GM12875 (cell line): ENCODE results near the gene EPC2.

Experiments used
- H3K4me3 ChIP-seq: one replicate; pipeline ENCODE4 v1.5.1; 2011; ENCODE audit warnings: low read depth, low read length, control low read depth
- CTCF ChIP-seq: IDR thresholded peaks from 2 replicates; pipeline ENCODE4 v1.5.1; 2011; ENCODE audit warnings: low read depth, mild to moderate bottlenecking, control low read depth, inconsistent platforms, low read length, moderate library complexity, borderline replicate concordance; ENCODE audit not compliant: insufficient read depth

The EPC2 gene

GRCh38 chr2:148719195-148719749 lies 74.7 kb downstream of the EPC2 start:
- no peak overlapping the region for H3K4me3 ChIP-seq
- TF ChIP-seq CTCF = no peak

DNA sequence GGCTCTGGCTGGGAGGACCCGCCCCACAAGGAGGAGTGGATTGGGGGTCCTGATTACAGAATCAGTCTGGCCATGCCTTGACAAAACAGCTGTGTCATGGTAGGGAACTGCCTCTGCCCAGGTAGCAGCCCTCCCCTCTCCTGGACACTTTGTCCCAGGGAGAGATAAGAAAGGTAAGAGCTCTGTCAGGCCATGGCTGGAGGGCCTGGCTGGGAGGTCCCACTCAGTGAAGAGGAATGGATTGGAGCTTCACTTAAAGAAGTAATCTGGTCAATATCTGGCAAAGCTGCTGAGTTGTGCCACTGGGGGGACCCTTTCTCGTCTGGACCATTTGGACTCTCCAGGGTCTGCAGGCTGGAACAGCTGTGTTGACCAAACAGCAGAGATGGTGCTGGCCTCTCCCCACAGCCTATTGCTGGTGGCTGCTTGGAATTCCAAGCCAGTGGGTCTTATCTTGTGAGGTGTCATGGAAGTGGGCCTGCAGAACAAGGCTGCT lies 75.4 kb downstream of the EPC2 start:
- H3K4me3 ChIP-seq = no peak overlapping the region
- no peak for TF ChIP-seq CTCF

DNA sequence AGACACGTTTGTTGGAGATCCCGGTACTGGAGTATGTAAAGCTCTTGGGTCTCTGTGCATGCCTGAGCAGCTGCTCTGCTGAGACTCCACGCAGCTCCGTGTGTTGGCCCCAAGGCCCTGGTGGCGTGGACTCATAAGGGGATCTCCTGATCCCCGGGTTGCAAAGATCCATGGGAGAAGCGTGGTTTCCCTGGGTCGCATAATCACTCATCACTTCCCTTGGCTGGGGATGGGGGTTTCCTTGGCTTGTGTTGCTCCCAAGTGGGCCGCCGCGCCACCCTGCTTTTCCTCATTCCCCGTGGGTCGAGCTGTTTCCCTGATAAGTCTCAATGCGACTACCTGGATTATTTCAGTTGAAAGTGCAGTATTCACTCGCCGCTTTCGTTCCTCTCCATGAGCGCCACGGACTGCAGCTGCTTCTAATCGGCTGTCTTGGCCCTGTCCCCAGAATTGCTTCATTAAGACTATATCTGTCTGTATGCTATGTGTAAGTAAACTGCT lies 76.0 kb downstream of the EPC2 start:
- no peak for TF ChIP-seq CTCF

GRCh38 chr2:148721520-148721931 lies 77.0 kb downstream of the EPC2 start:
- no peak overlapping the region for H3K4me3 ChIP-seq
- no peak for TF ChIP-seq CTCF

More for the DNA sequence above, 76.0 kb downstream of the EPC2 start:
- no peak overlapping the region for H3K4me3 ChIP-seq

DNA sequence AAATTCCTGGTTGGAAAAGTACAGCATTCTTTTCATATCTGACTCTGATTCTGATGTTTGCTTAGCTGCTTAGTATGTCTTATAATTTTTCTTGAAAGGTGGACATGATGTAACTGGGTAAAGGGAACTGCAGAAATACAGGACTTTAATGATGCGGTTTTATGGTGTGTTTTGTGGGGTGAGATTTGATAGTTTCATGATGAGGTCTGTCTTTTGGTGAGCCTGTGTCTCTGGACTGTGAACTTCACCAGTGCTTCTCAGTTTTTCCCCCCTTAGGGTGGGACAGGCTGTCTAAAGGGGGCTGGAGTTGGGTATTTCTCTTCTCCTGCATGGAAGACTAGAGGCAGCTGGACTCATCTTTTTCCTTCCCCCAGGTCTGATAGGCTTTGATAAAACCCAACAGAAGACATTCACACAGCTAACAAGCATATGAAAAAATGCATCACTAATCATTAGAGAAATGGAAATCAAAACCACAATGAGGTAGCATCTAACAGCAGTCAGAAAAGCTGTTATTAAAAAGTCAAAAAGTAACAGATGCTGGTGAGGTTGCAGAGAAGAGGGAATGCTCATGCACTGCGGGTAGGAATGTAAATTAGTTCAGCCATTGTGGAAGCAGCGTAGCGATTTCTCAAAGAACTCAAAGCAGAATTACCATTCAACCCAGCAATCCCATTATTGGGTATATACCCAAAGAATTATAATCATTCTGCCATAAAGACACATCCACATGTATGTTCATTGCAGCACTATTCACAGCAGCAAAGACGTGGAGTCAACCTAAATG lies 77.6 kb downstream of the EPC2 start:
- no peak overlapping the region for H3K4me3 ChIP-seq
- TF ChIP-seq CTCF = no peak

- no peak for TF ChIP-seq CTCF
- H3K4me3 ChIP-seq = no peak overlapping the region
Observed at GRCh38 chr2:148725564-148725963, 81.0 kb downstream of the EPC2 start.

DNA sequence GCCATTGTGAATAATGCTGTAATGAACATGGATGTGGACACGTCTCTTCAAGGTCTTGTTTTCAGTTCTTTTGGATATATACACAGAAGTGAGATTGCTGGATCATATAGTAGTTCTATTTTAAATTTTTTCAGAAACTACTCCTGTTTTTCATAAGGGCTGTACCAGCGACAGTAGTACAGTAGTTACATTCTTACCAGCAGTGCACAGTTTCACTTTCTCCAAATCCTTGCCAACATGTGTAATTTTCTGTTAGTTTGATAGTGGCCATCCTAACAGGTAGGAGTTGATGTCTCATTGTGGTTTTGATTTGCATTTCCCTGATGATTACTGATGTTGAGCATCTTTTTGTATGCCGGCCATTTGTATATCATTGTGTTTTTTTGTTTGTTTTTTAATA lies 81.7 kb downstream of the EPC2 start:
- no peak for TF ChIP-seq CTCF
- no peak overlapping the region for H3K4me3 ChIP-seq
